SH-SY5Y (cell line): ENCODE data around the gene IDH3A.

ENCODE experiments used
- GATA2 ChIP-seq: IDR thresholded peaks from 2 replicates; pipeline ENCODE4 v1.6.1; 2011; ENCODE audit warnings: mild to moderate bottlenecking, low read depth, low read length
- GATA3 ChIP-seq: IDR thresholded peaks from 2 replicates; pipeline ENCODE4 v1.6.1; 2011; ENCODE audit warnings: low read depth, mild to moderate bottlenecking, low read length, moderate library complexity

The IDH3A gene

GRCh38 chr15:78208887-78209645 lies 59.9 kb downstream of the IDH3A start:
- no peak for TF ChIP-seq GATA2
- no peak for TF ChIP-seq GATA3

- peak; percentile 34; the same call in 1 of the 2 replicates for TF ChIP-seq GATA2
- TF ChIP-seq GATA3, result no peak
Observed at GRCh38 chr15:78209646-78210348, 60.6 kb downstream of the IDH3A start.

GRCh38 chr15:78210349-78210717 lies 61.2 kb downstream of the IDH3A start:
- TF ChIP-seq GATA3 (no peak), GATA2 (no peak)

- TF ChIP-seq GATA3, result no peak
- no peak for TF ChIP-seq GATA2
Observed at GRCh38 chr15:78211189-78211921, 62.2 kb downstream of the IDH3A start.

GRCh38 chr15:78212008-78212407 lies 62.8 kb downstream of the IDH3A start:
- TF ChIP-seq GATA2 (no peak), GATA3 (no peak)

GRCh38 chr15:78212546-78213424 lies 63.6 kb downstream of the IDH3A start:
- TF ChIP-seq GATA2 (no peak), GATA3 (no peak)

GRCh38 chr15:78213425-78213750 lies 64.2 kb downstream of the IDH3A start:
- TF ChIP-seq GATA2 (no peak), GATA3 (no peak)

GRCh38 chr15:78213956-78214355 lies 64.8 kb downstream of the IDH3A start:
- no peak for TF ChIP-seq GATA2
- no peak for TF ChIP-seq GATA3

GRCh38 chr15:78216276-78217104 lies 67.3 kb downstream of the IDH3A start:
- TF ChIP-seq GATA3, result no peak
- TF ChIP-seq GATA2, result peak; percentile 56; the same call in 1 of the 2 replicates

GRCh38 chr15:78220713-78221112 lies 71.6 kb downstream of the IDH3A start:
- no peak for TF ChIP-seq GATA3
- no peak for TF ChIP-seq GATA2
